ENCODE measurements around the gene LRRC25. TPM values are rescaled to one million over a fixed set of nuclear protein-coding genes. Genes with fewer than 3 reads are reported as not detected.

The LRRC25 gene
- total and polyA plus RNA-seq, 2 of the 4 experiments (the other 2 are of a cell fraction) = 0.03 TPM; not detected in 1

DNA sequence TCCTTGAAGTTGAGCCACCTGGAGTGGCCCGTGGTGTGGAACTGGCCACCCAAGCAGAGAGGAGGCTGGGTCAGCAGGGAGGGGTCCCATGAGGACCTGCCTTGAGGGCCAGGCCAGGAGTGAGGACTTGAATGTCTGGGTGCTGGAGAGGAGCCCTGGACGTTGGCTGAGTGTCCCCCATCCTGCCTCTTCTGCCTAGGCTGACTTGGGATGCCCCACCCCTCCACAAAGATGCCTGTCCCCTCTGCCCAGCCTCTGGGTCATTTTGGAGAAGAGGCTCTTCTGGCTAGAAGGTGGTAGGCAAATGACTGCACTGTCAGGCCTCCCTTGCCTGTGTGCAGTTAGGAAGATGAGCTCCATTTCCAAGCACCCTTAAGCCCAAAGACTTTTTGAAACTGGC is 23.5 kb upstream of the LRRC25 start:
- Histone ChIP-seq H2AFZ (replicated peaks; ENCODE audit: low read length, poor library complexity) (peak overlapping the region; percentile 0), H3K18ac (ENCODE audit: low read depth, low read length) (no peak overlapping the region), H2BK120ac (ENCODE audit: low read depth, low read length) (no peak overlapping the region), H2BK5ac (ENCODE audit: low read depth, low read length, poor library complexity, severe bottlenecking) (no peak overlapping the region), H3K4me1 (ENCODE audit: control insufficient read depth, insufficient read depth, low read length) (peaks cover 30% of the 10 kb centered on the region), H2BK15ac (ENCODE audit: low read depth, low read length) (no peak overlapping the region), H4K20me1 (ENCODE audit: insufficient read depth, low read length) (peaks cover 52% of the 10 kb centered on the region), H3K79me1 (ENCODE audit: low read depth in 1 of 2, low read length in 2 of 2) (peaks cover 4 to 68% of the 10 kb centered on the region in 2 experiments), H2AK5ac (ENCODE audit: low read depth, low read length) (peak overlapping the region; percentile 56), H3K36me3 (ENCODE audit: control insufficient read depth, insufficient read depth, low read length) (no peaks in the 10 kb centered on the region), H3K27me3 (ENCODE audit: control insufficient read depth, insufficient read depth, low read length) (no peaks in the 10 kb centered on the region), H3K4me2 (ENCODE audit: low read depth, low read length) (peak overlapping the region; percentile 32; the same call in 1 of the 2 replicates), H3K9ac (ENCODE audit: low read depth, low read length) (no peak overlapping the region; the same call in 1 of the 2 replicates), H4K91ac (ENCODE audit: insufficient read depth, low read depth, low read length) (no peak overlapping the region), H2BK20ac (ENCODE audit: low read depth, low read length) (no peak overlapping the region), H2AK9ac (replicated peaks; ENCODE audit: low read depth, low read length, poor library complexity) (peak overlapping the region; percentile 4), H3K27ac (ENCODE audit: insufficient read depth, low read length) (no peak overlapping the region), H3K23ac (ENCODE audit: low read depth, low read length) (peak overlapping the region; percentile 57), H3K9me3 (ENCODE audit: control insufficient read depth, insufficient read depth, low read length) (no peaks in the 10 kb centered on the region), H3K14ac (replicated peaks; ENCODE audit: low read depth, low read length) (0 out of 2 replicates have a peak overlapping the region, but pooled peaks have one; percentile 41), H3K4ac (ENCODE audit: low read depth, low read length) (peak overlapping the region; percentile 3), H3K4me3 (ENCODE audit: insufficient read depth, low read depth, low read length) (no peak overlapping the region), H3K56ac (ENCODE audit: extremely low read depth, insufficient read depth, low read length) (no peak overlapping the region), H4K5ac (ENCODE audit: low read depth, low read length) (no peak overlapping the region), H3K9me1 (ENCODE audit: insufficient read depth, low read length) (peaks cover 23% of the 10 kb centered on the region), H4K8ac (ENCODE audit: low read depth in 2 of 2, low read length in 2 of 2) (no peak overlapping the region; a peak in 1 of 4 replicates)
- WGBS, 2 experiments (ENCODE audit: extremely low coverage in 2 of 2, insufficient read length in 1 of 2) = no CpG with 5 or more reads among the region's 2 CpGs
- DNase-seq (no peak), ATAC-seq (ENCODE audit: low read depth) (no peak)
- ChIA-PET CTCF (interaction anchor here (0.6 kb wide), 1 partner anchor 56 kb away, joined by 3 read pairs; no protein-coding TSS in a partner anchor), POLR2A (ENCODE audit: unreplicated experiment) (interaction anchor here (0.6 to 1.2 kb wide), 2 partner anchors 9 to 99 kb away, joined by 3 read pairs; no protein-coding TSS in a partner anchor)
- dilution Hi-C loops (cut with HindIII; ENCODE audit: low sequenced_read_pairs, unreplicated experiment) (no loop called here), in situ Hi-C loops (cut with MboI; ENCODE audit: low sequenced_read_pairs) (no loop called here), intact Hi-C loops (cut with micrococcal nuclease) (no loop called here)
- TF ChIP-seq ELK1 (IDR thresholded peaks at IDR 0.05; ENCODE audit: borderline replicate concordance, low read depth, low read length) (no peak), CHD1 (IDR thresholded peaks at IDR 0.05; ENCODE audit: low read depth, low read length) (no peak), SMC3 (IDR thresholded peaks at IDR 0.05; ENCODE audit: low read depth, low read length) (no peak), FOS (IDR thresholded peaks at IDR 0.05; ENCODE audit: low read depth, low read length) (no peak), MAZ (IDR thresholded peaks at IDR 0.05; ENCODE audit: borderline replicate concordance, low read depth, low read length) (no peak), RFX5 (IDR thresholded peaks at IDR 0.05; ENCODE audit: low read depth, low read length) (no peak), USF2 (IDR thresholded peaks at IDR 0.05; ENCODE audit: low read depth, low read length) (no peak), CEBPB (IDR thresholded peaks at IDR 0.05; ENCODE audit: low read depth, low read length) (no peak), RAD21 (IDR thresholded peaks at IDR 0.05; ENCODE audit: low read length) (no peak), BHLHE40 (IDR thresholded peaks at IDR 0.05; ENCODE audit: low read depth, low read length) (no peak), MXI1 (IDR thresholded peaks at IDR 0.05; ENCODE audit: borderline replicate concordance, low read depth, low read length) (no peak), MAFK (IDR thresholded peaks at IDR 0.05; ENCODE audit: low read depth, low read length) (no peak), NFE2L2 (IDR thresholded peaks at IDR 0.05; ENCODE audit: low read depth, low read length) (no peak), POLR2A (IDR thresholded peaks at IDR 0.05; ENCODE audit: low read depth, low read length) (no peak)
- TF ChIP-seq, protein P1, sequence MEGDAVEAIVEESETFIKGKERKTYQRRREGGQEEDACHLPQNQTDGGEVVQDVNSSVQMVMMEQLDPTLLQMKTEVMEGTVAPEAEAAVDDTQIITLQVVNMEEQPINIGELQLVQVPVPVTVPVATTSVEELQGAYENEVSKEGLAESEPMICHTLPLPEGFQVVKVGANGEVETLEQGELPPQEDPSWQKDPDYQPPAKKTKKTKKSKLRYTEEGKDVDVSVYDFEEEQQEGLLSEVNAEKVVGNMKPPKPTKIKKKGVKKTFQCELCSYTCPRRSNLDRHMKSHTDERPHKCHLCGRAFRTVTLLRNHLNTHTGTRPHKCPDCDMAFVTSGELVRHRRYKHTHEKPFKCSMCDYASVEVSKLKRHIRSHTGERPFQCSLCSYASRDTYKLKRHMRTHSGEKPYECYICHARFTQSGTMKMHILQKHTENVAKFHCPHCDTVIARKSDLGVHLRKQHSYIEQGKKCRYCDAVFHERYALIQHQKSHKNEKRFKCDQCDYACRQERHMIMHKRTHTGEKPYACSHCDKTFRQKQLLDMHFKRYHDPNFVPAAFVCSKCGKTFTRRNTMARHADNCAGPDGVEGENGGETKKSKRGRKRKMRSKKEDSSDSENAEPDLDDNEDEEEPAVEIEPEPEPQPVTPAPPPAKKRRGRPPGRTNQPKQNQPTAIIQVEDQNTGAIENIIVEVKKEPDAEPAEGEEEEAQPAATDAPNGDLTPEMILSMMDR (conservative IDR thresholded peaks at IDR 0.05; ENCODE audit: low read depth, low read length) = no peak
- BruUV-seq (replicated peaks) = no TSS peak
